Measurements from ENCODE around the gene TCP1.
"Not testable (repeated sequence)": the region's sequence is repeated elsewhere in the genome, so short reads cannot be mapped to it uniquely, and the experiment has no call there.

Gene TCP1

GRCh38 chr6:159817951-159818739 is 28.7 kb upstream of the TCP1 start:
- DNase-seq (ENCODE audit: low read depth in 2 of 2), result no peak

- DNase-seq (ENCODE audit: low read depth in 2 of 2), result not testable (repeated sequence)
Observed at GRCh38 chr6:159816775-159817174, 27.4 kb upstream of the TCP1 start.

GRCh38 chr6:159815410-159815809 is 26.0 kb upstream of the TCP1 start:
- no peak for DNase-seq (ENCODE audit: low read depth in 2 of 2)

GRCh38 chr6:159813781-159814180 is 24.4 kb upstream of the TCP1 start:
- no peak for DNase-seq (ENCODE audit: low read depth in 2 of 2)

- no peak for DNase-seq (ENCODE audit: low read depth in 2 of 2)
Observed at GRCh38 chr6:159809149-159809548, 19.7 kb upstream of the TCP1 start.

GRCh38 chr6:159808647-159809046 is 19.2 kb upstream of the TCP1 start:
- no peak for DNase-seq (ENCODE audit: low read depth in 2 of 2)

GRCh38 chr6:159807150-159807858 is 17.9 kb upstream of the TCP1 start:
- DNase-seq (ENCODE audit: low read depth in 2 of 2), result no peak

- no peak for DNase-seq (ENCODE audit: low read depth in 2 of 2)
Observed at GRCh38 chr6:159806021-159806458, 16.6 kb upstream of the TCP1 start.

GRCh38 chr6:159805440-159806020 is 16.1 kb upstream of the TCP1 start:
- no peak for DNase-seq (ENCODE audit: low read depth in 2 of 2)

- DNase-seq (ENCODE audit: low read depth in 2 of 2), result no peak
Observed at GRCh38 chr6:159804504-159804903, 15.1 kb upstream of the TCP1 start.

- DNase-seq (ENCODE audit: low read depth in 2 of 2), result no peak
Observed at GRCh38 chr6:159801935-159802334, 12.5 kb upstream of the TCP1 start.

- DNase-seq (ENCODE audit: low read depth in 2 of 2), result no peak
Observed at GRCh38 chr6:159800141-159800865, 10.9 kb upstream of the TCP1 start, which contains the start of gene PNLDC1. PNLDC1 (plus strand) TSS chr6:159800276; CDS start chr6:159800308, 32 bp downstream.

GRCh38 chr6:159797554-159797953 is 8.2 kb upstream of the TCP1 start:
- DNase-seq (ENCODE audit: low read depth in 2 of 2), result no peak

- not testable (repeated sequence) for DNase-seq (ENCODE audit: low read depth in 2 of 2)
Observed at GRCh38 chr6:159794976-159795375, 5.6 kb upstream of the TCP1 start.

GRCh38 chr6:159790956-159791598 is 1.7 kb upstream of the TCP1 start:
- no peak for DNase-seq (ENCODE audit: low read depth in 2 of 2)

- DNase-seq (ENCODE audit: low read depth in 2 of 2), result peak; percentile 93
Observed at GRCh38 chr6:159790149-159790955, 950 bp upstream of the TCP1 start, which contains the start of gene MRPL18. MRPL18 (plus strand) TSS chr6:159790467; CDS start chr6:159790588, 121 bp downstream.

- DNase-seq (ENCODE audit: low read depth in 2 of 2), result no peak
Observed at GRCh38 chr6:159788753-159789376, 537 bp downstream of the TCP1 start.

GRCh38 chr6:159788276-159788675 is 1.1 kb downstream of the TCP1 start:
- no peak for DNase-seq (ENCODE audit: low read depth in 2 of 2)

GRCh38 chr6:159778542-159779103 is 10.8 kb downstream of the TCP1 start:
- DNase-seq (ENCODE audit: low read depth in 2 of 2), result no peak

GRCh38 chr6:159778131-159778530 is 11.3 kb downstream of the TCP1 start:
- DNase-seq (ENCODE audit: low read depth in 2 of 2), result no peak

Measured in fibroblast of skin of left biceps (primary cell).